Ovary (tissue), 9 donors: ENCODE results near the gene SWI5. TPM values are rescaled to one million over a fixed set of nuclear protein-coding genes. Genes with fewer than 3 reads are reported as not detected.
A peak's percentile ranks its signal among the peaks of the same experiment; 100 is the strongest.

ENCODE experiments used
- DNase-seq, 5 donors: peaks; one replicate each; pipeline ENCODE4 v3.0.0-alpha.2; 2019 to 2020
- H3K27ac ChIP-seq, 2 donors: fragments of 200-600 bp; one replicate each; pipeline versions ENCODE4 v1.5.1 to v1.8.0; 2019 to 2022
- H3K27me3 ChIP-seq: fragments of 200-600 bp; one replicate; pipeline ENCODE4 v1.8.0; 2022
- H3K36me3 ChIP-seq: fragments of 200-600 bp; sonication (generic); one replicate; pipeline ENCODE4 v1.5.1; 2019
- H3K4me1 ChIP-seq: one replicate; pipeline ENCODE4 v1.8.1; 2013; ENCODE audit warnings: mild to moderate bottlenecking, moderate library complexity; ENCODE audit not compliant: insufficient read depth
- H3K4me3 ChIP-seq: fragments of 200-600 bp; sonication (generic); one replicate; pipeline ENCODE4 v1.5.1; 2017
- H3K9me3 ChIP-seq, 2 donors: fragments of 200-600 bp in 1 of 2; sonication (generic) in 1 of 2; one replicate each; pipeline versions ENCODE4 v1.5.1 to v1.8.1; 2013 to 2019; ENCODE audit warnings: mild to moderate bottlenecking in 1 of 2, moderate library complexity in 1 of 2
- CTCF ChIP-seq, 3 donors: fragments of 450-650 bp in 2 of 3; fragments of 200-600 bp in 1 of 3; IDR thresholded peaks; one replicate each; pipeline versions ENCODE4 v1.5.1 to v1.8.0; 2016 to 2022; ENCODE audit warnings: antibody characterized with exemption in 3 of 3, mild to moderate bottlenecking in 1 of 3
- EP300 ChIP-seq: sonication (generic); formaldehyde crosslinking; IDR thresholded peaks from one replicate; pipeline ENCODE4 v1.6.1; 2017; ENCODE audit warnings: antibody characterized with exemption
- POLR2A ChIP-seq: fragments of 450-650 bp; IDR thresholded peaks from one replicate; pipeline ENCODE4 v1.6.1; 2017; ENCODE audit warnings: antibody characterized with exemption, mild to moderate bottlenecking, moderate library complexity
- WGBS, 3 donors: extraction: QIAGEN DNeasy Blood & Tissue Kit in 1 of 3; methylation state at CpG; one replicate each; pipeline versions ENCODE4 v1.1.5 to v1.1.7; 2013 to 2017; 5-methylcytosine and 5-hydroxymethylcytosine counted together
- intact Hi-C, 4 donors: fragments of 100-400 bp; cut with DNase I; formaldehyde crosslinking; loops; one replicate each; pipeline versions ENCODE4 v1.11.0 to v1.15.1; 2022 to 2023
- polyA plus RNA-seq, 2 donors: library from polyadenylated mRNA; stranded (reverse); fragments of 200-250 nt in 1 of 2; fragments of 350-450 nt in 1 of 2; fragmentation: Illumina TruSeq in 1 of 2; extraction: RNeasy Lipid Tissue Mini Kit (QIAGEN cat#74804) in 1 of 2; gene quantifications; one replicate each; pipeline ENCODE4 v1.2.3, GENCODE V29; 2013 to 2014
- total RNA-seq, 7 donors: library from RNA; depleted of rRNA in 2 of 7; stranded (reverse); fragments of >200 nt in 2 of 7; fragmentation: NEBNext Ultra II Directional in 3 of 7; extraction: Animal tissue kit (Norgen Biotek cat#: 25700) in 3 of 7; gene quantifications; one replicate each; pipeline versions ENCODE4 v1.1.0 to v1.2.4, GENCODE V29; 2016 to 2023
- donor health status: DM: no; HTN: no; CAD: no; lungs with moderate emphysema.
- donor health status: DM: no; HTN: no; CAD: no.
- donor health status: Bipolar disorder and iron deficiency.
- donor health status: DM: yes; HTN: yes; CAD: no.
- donor health status: DM: no; HTN: no; CAD: no.
- donor health status: DM: yes; HTN: yes; CAD: no.

The SWI5 gene
- total and polyA plus RNA-seq, 9 donors = 22.4 to 48.9 (median 30.3) TPM

GRCh38 chr9:128314697-128315096 is 38.6 kb downstream of the SWI5 start:
- H3K4me1 ChIP-seq = no peaks in the 10 kb centered on the region
- H3K9me3 ChIP-seq = no peaks in the 10 kb centered on the region
- intact Hi-C loops = no loop called here
- WGBS, 3 donors = 89 to 93% (median 90%) methylated on average over 4 of the region's 4 CpGs
- no peaks in the 10 kb centered on the region for H3K36me3 ChIP-seq
- TF ChIP-seq CTCF (IDR thresholded peaks at IDR 0.05) (no peak), POLR2A (no peak), EP300 (no peak)
- DNase-seq = no peak
- H3K27me3 ChIP-seq = no peaks in the 10 kb centered on the region
- H3K4me3 ChIP-seq = no peak overlapping the region
- no peak overlapping the region for H3K27ac ChIP-seq

- Histone ChIP-seq H3K4me1 (peaks cover 2% of the 10 kb centered on the region), H3K9me3 (no peaks in the 10 kb centered on the region), H3K27ac (no peak overlapping the region), H3K4me3 (no peak overlapping the region), H3K36me3 (no peaks in the 10 kb centered on the region), H3K27me3 (no peaks in the 10 kb centered on the region)
- DNase-seq = no peak
- intact Hi-C loops = no loop called here
- WGBS, 3 donors = 75 to 77% (median 77%) methylated on average over 9 of the region's 9 CpGs
- TF ChIP-seq POLR2A = no peak
- TF ChIP-seq EP300 = no peak
- no peak for TF ChIP-seq CTCF (IDR thresholded peaks at IDR 0.05)
Observed at GRCh38 chr9:128316421-128316820, 40.3 kb downstream of the SWI5 start.

- H3K36me3 ChIP-seq = no peaks in the 10 kb centered on the region
- DNase-seq = no peak
- no peak overlapping the region for H3K4me3 ChIP-seq
- WGBS, 3 donors = 80 to 90% (median 84%) methylated on average over 2 of the region's 2 CpGs
- no peaks in the 10 kb centered on the region for H3K9me3 ChIP-seq
- TF ChIP-seq EP300 (no peak), POLR2A (no peak), CTCF (IDR thresholded peaks at IDR 0.05) (no peak)
- no peaks in the 10 kb centered on the region for H3K27me3 ChIP-seq
- intact Hi-C loops = no loop called here
- peaks cover 3% of the 10 kb centered on the region for H3K4me1 ChIP-seq
- H3K27ac ChIP-seq = no peak overlapping the region
Observed at GRCh38 chr9:128317629-128318028, 41.6 kb downstream of the SWI5 start.

DNA sequence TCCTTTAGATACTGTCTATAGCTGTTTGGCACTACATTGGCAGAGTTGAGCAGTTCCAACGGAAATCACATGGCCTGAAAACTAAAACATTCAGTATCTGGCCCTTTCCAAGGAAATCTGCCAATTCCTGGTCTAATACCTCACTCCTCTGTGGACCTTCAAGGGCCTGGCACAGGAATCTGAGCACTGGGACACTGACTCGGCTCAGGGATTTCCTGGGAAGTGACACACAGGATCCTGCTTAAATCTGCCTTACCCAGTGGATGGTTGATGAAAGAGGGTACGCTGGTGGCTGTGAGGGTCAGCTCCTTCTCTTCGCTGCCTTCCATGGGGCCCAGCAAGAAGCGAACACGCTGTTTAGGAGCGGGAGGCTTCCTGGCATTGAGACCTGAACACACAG is 45.3 kb downstream of the SWI5 start:
- no peak overlapping the region for H3K27ac ChIP-seq
- WGBS, 3 donors = 67 to 76% (median 75%) methylated on average over 7 of the region's 7 CpGs
- no peaks in the 10 kb centered on the region for H3K9me3 ChIP-seq
- no peak for TF ChIP-seq POLR2A
- TF ChIP-seq EP300 = no peak
- no peak for TF ChIP-seq CTCF (IDR thresholded peaks at IDR 0.05)
- no peak for DNase-seq
- no peaks in the 10 kb centered on the region for H3K36me3 ChIP-seq
- H3K27me3 ChIP-seq = no peaks in the 10 kb centered on the region
- H3K4me3 ChIP-seq = peak overlapping the region; percentile 86
- intact Hi-C loops = loop anchor here in 1 of 4 donors (5.0 kb wide), 1 partner anchor 44 kb away; the partner anchor contains the start of genes GOLGA2 and SWI5
- H3K4me1 ChIP-seq = peaks cover 8% of the 10 kb centered on the region
